HepG2 (cell line): ENCODE measurements around the gene FOXA3. TPM values are rescaled to one million over a fixed set of nuclear protein-coding genes. Genes with fewer than 3 reads are reported as not detected.

Source experiments
- ADNP ChIP-seq: sonication (generic); formaldehyde crosslinking; IDR thresholded peaks from 2 replicates; pipeline ENCODE4 v1.4.0; 2020; ENCODE audit warnings: missing genetic modification reagents
- GTF3A ChIP-seq: sonication (generic); formaldehyde crosslinking; conservative IDR thresholded peaks from 2 replicates; pipeline ENCODE4 v1.4.0; 2020; ENCODE audit warnings: mild to moderate bottlenecking, missing genetic modification reagents
- HHEX ChIP-seq: IDR thresholded peaks from 2 replicates; pipeline ENCODE4 v1.6.1; 2016; ENCODE audit warnings: control low read depth
- KAT2B ChIP-seq: fragments of 150-350 bp; IDR thresholded peaks from 2 replicates; pipeline ENCODE4 v1.6.1; 2014; ENCODE audit warnings: low read depth, low read length, borderline replicate concordance
- MIER3 ChIP-seq: IDR thresholded peaks from 2 replicates; pipeline ENCODE4 v1.6.1; 2016; ENCODE audit warnings: missing compliant biosample characterization, borderline replicate concordance
- NFATC3 ChIP-seq: sonication (generic); formaldehyde crosslinking; IDR thresholded peaks from 2 replicates; pipeline ENCODE4 v1.5.1; 2020; ENCODE audit warnings: mild to moderate bottlenecking, missing genetic modification reagents
- ZFP37 ChIP-seq: sonication (generic); formaldehyde crosslinking; IDR thresholded peaks from 2 replicates; pipeline ENCODE4 v1.4.0; 2020; ENCODE audit warnings: missing genetic modification reagents, borderline replicate concordance
- ZNF337 ChIP-seq: sonication (generic); formaldehyde crosslinking; IDR thresholded peaks from 2 replicates; pipeline ENCODE4 v1.5.1; 2020; ENCODE audit warnings: missing genetic modification reagents, low read depth, mild to moderate bottlenecking, borderline replicate concordance
- ZNF446 ChIP-seq: sonication (generic); formaldehyde crosslinking; IDR thresholded peaks from 2 replicates; pipeline ENCODE4 v1.5.0; 2020; ENCODE audit warnings: mild to moderate bottlenecking, missing genetic modification reagents
- ZNF713 ChIP-seq: sonication (generic); formaldehyde crosslinking; IDR thresholded peaks from 2 replicates; pipeline ENCODE4 v1.4.0; 2020; ENCODE audit warnings: mild to moderate bottlenecking, missing genetic modification reagents
- polyA plus RNA-seq, 8 experiments: library from polyadenylated mRNA; depleted of rRNA in 3 of 8; stranded (reverse) in 7 of 8; unstranded in 1 of 8; fragments of >200 nt; fragmentation: Illumina TruSeq in 4 of 8; extraction: Trizol in 4 of 8; gene quantifications; 2 replicates each; pipeline versions ENCODE4 v1.2.1 to v1.2.3, GENCODE V29; 2011 to 2016; ENCODE audit warnings: low read depth in 4 of 8, missing spikeins in 1 of 8, mixed read lengths in 1 of 8; ENCODE audit not compliant: insufficient read depth in 1 of 8
- total RNA-seq, 5 experiments: library from RNA; depleted of rRNA; stranded (reverse); fragments of >200 nt; fragmentation: Illumina TruSeq; extraction: Trizol; gene quantifications; 2 replicates each; pipeline ENCODE4 v1.2.3, GENCODE V29; 2016; ENCODE audit warnings: low read depth in 1 of 5
- TF ChIP-seq, protein P1 (sequence below): sonication (generic); formaldehyde crosslinking; IDR thresholded peaks from 2 replicates; pipeline ENCODE4 v1.4.0; 2020; ENCODE audit warnings: mild to moderate bottlenecking, missing genetic modification reagents
- TF ChIP-seq, protein P2 (sequence below), 2 experiments: sonication (generic) in 1 of 2; formaldehyde crosslinking in 1 of 2; IDR thresholded peaks; 2 replicates each; pipeline versions ENCODE4 v1.4.0 to v1.6.1; 2018 to 2020; ENCODE audit warnings: missing genetic modification reagents in 2 of 2, borderline replicate concordance in 1 of 2, low read depth in 1 of 2, mild to moderate bottlenecking in 1 of 2, missing biosample characterization in 1 of 2
- TF ChIP-seq, protein P3 (sequence below): sonication (generic); formaldehyde crosslinking; IDR thresholded peaks from 2 replicates; pipeline ENCODE4 v1.4.0; 2020; ENCODE audit warnings: missing genetic modification reagents, borderline replicate concordance
- TF ChIP-seq, protein P4 (sequence below): sonication (generic); formaldehyde crosslinking; IDR thresholded peaks from 2 replicates; pipeline ENCODE4 v1.5.0; 2020; ENCODE audit warnings: mild to moderate bottlenecking, missing genetic modification reagents, moderate library complexity

The FOXA3 gene
- total and polyA plus RNA-seq, 2 of the 13 experiments (the other 11 are each of a cell fraction or from before 2014, with no cell fraction given), result 29.8 to 47.6 TPM

DNA sequence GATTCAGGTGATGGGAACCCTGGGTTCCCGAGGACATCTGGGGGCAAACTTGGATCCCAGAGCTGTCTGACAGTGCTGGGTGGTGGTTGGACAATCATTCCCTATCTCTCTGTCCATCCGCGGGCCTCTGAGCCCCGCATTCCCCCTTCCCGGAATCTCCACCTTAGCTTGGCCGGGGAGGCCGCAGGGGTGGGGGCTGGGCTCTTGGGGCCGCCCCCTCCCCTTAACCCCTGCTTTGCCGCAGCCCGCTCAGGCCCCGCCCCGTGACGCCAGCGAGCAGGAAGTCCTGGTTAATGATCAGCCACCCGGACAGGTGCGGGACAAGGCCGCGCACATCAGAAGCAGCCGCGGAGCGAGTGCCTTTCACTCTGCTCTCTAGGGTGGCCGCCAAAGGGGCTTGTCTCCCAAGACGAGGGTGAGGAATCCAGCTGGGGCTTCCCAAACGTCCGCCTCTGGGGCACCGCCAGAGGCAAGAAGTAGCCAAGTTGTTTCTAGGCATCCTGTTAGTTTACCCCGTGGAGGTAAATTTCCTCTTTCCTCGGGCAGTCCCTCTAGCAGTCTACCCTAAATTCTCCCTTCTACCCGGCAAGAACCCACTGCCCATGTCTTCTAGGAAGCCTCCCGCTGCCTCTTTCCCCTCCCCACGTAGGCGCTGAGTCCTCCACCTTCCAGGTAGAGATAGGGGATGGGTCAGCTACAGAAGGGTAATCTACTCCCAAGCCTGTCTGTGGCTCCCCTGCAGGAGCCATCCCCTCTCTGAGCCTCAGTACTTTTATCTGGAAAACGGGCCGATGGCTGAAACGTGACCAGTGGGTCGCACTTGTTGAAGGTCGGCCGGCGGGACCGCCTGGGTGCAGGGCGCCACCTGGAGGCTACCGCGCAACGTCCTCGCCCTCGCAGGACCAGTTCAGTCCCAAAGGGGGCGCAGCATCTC is 18.8 kb downstream of the FOXA3 start (continued):
- TF ChIP-seq, protein P1, sequence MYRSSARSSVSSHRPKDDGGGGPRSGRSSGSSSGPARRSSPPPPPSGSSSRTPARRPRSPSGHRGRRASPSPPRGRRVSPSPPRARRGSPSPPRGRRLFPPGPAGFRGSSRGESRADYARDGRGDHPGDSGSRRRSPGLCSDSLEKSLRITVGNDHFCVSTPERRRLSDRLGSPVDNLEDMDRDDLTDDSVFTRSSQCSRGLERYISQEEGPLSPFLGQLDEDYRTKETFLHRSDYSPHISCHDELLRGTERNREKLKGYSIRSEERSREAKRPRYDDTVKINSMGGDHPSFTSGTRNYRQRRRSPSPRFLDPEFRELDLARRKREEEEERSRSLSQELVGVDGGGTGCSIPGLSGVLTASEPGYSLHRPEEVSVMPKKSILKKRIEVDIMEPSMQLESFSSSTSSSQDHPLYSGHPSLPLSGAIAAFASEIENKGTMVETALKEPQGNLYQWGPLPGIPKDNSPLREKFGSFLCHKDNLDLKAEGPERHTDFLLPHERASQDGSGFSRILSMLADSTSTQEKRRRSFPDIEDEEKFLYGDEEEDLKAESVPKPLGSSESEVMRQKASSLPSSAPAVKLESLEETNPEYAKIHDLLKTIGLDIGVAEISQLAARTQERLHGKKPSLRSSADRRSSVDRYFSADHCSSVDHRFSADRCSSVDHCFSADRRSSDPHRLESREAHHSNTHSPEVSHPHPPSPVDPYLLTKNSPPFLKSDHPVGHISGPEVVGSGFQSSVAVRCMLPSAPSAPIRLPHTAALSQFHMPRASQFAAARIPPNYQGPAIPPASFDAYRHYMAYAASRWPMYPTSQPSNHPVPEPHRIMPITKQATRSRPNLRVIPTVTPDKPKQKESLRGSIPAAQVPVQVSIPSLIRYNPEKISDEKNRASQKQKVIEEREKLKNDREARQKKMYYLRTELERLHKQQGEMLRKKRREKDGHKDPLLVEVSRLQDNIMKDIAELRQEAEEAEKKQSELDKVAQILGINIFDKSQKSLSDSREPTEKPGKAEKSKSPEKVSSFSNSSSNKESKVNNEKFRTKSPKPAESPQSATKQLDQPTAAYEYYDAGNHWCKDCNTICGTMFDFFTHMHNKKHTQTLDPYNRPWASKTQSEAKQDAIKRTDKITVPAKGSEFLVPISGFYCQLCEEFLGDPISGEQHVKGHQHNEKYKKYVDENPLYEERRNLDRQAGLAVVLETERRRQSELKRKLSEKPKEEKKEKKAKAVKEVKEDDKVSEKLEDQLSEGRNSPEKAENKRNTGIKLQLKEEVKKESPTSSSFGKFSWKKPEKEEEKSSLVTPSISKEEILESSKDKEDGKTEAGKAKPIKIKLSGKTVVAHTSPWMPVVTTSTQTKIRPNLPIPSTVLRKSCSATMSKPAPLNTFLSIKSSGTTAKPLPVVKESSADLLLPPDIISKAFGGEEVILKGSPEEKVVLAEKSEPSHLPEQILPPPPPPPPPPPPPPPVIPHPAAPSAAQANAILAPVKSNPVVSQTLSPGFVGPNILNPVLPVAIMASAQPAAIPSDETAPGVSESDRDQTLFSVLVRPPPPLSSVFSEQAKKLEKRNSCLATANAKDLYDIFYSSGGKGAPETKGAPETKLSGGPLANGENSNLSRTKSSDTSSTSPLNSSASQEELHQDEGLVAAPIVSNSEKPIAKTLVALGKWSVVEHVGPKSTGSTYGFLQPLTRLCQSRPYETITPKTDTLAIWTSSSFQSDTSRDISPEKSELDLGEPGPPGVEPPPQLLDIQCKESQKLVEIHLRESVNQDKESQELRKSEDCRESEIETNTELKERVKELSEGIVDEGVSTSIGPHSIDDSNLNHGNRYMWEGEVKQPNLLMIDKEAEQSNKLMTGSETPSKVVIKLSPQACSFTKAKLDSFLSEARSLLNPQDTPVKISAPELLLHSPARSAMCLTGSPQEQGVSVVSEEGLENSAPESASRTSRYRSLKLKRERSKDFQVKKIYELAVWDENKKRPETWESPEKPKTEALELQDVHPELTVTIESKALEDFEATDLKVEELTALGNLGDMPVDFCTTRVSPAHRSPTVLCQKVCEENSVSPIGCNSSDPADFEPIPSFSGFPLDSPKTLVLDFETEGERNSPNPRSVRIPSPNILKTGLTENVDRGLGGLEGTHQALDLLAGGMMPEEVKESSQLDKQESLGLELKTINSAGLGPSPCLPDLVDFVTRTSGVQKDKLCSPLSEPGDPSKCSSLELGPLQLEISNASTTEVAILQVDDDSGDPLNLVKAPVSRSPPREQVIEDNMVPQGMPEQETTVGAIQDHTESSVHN, result peak; percentile 99
- TF ChIP-seq ZNF446 (CRISPR knock-in tag) (no peak), KAT2B (no peak), ZNF713 (CRISPR knock-in tag) (peak; percentile 29; the same call in 1 of the 2 replicates), ZFP37 (CRISPR knock-in tag) (peak; percentile 81), MIER3 (CRISPR knock-in tag) (peak; percentile 90), NFATC3 (CRISPR knock-in tag) (no peak), HHEX (no peak), ZNF337 (CRISPR knock-in tag) (0 out of 2 replicates have a peak, but pooled peaks have one; percentile 63), ADNP (CRISPR knock-in tag) (peak; percentile 99), GTF3A (CRISPR knock-in tag) (peak; percentile 57; the same call in 1 of the 2 replicates)
- TF ChIP-seq, protein P2, sequence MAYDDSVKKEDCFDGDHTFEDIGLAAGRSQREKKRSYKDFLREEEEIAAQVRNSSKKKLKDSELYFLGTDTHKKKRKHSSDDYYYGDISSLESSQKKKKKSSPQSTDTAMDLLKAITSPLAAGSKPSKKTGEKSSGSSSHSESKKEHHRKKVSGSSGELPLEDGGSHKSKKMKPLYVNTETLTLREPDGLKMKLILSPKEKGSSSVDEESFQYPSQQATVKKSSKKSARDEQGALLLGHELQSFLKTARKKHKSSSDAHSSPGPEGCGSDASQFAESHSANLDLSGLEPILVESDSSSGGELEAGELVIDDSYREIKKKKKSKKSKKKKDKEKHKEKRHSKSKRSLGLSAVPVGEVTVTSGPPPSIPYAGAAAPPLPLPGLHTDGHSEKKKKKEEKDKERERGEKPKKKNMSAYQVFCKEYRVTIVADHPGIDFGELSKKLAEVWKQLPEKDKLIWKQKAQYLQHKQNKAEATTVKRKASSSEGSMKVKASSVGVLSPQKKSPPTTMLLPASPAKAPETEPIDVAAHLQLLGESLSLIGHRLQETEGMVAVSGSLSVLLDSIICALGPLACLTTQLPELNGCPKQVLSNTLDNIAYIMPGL (CRISPR knock-in tag; IDR thresholded peaks at IDR 0.05; ENCODE audit: borderline replicate concordance in 1 of 2, low read depth in 1 of 2), result peak; percentile 94
- TF ChIP-seq, protein P3, sequence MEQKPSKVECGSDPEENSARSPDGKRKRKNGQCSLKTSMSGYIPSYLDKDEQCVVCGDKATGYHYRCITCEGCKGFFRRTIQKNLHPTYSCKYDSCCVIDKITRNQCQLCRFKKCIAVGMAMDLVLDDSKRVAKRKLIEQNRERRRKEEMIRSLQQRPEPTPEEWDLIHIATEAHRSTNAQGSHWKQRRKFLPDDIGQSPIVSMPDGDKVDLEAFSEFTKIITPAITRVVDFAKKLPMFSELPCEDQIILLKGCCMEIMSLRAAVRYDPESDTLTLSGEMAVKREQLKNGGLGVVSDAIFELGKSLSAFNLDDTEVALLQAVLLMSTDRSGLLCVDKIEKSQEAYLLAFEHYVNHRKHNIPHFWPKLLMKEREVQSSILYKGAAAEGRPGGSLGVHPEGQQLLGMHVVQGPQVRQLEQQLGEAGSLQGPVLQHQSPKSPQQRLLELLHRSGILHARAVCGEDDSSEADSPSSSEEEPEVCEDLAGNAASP (CRISPR knock-in tag), result peak; percentile 82
- TF ChIP-seq, protein P4, sequence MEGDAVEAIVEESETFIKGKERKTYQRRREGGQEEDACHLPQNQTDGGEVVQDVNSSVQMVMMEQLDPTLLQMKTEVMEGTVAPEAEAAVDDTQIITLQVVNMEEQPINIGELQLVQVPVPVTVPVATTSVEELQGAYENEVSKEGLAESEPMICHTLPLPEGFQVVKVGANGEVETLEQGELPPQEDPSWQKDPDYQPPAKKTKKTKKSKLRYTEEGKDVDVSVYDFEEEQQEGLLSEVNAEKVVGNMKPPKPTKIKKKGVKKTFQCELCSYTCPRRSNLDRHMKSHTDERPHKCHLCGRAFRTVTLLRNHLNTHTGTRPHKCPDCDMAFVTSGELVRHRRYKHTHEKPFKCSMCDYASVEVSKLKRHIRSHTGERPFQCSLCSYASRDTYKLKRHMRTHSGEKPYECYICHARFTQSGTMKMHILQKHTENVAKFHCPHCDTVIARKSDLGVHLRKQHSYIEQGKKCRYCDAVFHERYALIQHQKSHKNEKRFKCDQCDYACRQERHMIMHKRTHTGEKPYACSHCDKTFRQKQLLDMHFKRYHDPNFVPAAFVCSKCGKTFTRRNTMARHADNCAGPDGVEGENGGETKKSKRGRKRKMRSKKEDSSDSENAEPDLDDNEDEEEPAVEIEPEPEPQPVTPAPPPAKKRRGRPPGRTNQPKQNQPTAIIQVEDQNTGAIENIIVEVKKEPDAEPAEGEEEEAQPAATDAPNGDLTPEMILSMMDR (CRISPR knock-in tag), result peak; percentile 97
